Cardiac fibroblast (primary cell): ENCODE results near the gene FBXO9.

Experiments
- DNase-seq, 2 donors: peaks; one replicate each; pipeline versions ENCODE4 v3.0.0 to v3.0.0-alpha.2; 2010; ENCODE audit warnings: low read depth in 2 of 2
- H3K4me3 ChIP-seq, 2 donors: replicated peaks in 1 of 2; 1 replicate in 1 of 2; 2 replicates in 1 of 2; pipeline ENCODE4 v1.5.1; 2011; ENCODE audit warnings: low read depth in 2 of 2, low read length in 2 of 2, mild to moderate bottlenecking in 2 of 2, moderate library complexity in 1 of 2
- TF ChIP-seq, protein P1 (sequence below): IDR thresholded peaks from one replicate; pipeline ENCODE4 v1.5.1; 2011; ENCODE audit warnings: low read depth, mild to moderate bottlenecking, low read length, inconsistent platforms

Gene FBXO9

DNA sequence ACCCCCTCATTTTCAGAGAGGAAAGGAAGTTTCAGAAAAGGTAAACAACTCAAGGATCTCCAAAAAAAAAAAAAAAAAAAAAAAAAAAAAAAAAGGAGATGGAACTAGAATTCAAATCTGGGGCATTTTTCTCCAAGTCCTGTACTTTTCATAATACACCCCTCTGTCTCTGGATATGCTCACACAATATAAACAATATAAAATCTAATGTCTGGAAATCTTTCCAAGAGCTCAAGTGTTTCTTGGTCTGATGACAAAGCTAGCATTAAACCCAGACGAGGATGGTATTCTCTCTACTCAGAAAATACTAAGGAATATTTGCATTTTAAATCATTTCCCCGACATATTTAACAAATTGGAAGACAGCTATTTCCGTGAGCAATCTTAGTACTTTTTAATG is 77.6 kb downstream of the FBXO9 start:
- DNase-seq, result no peak
- no peak overlapping the region for H3K4me3 ChIP-seq
- TF ChIP-seq, protein P1, sequence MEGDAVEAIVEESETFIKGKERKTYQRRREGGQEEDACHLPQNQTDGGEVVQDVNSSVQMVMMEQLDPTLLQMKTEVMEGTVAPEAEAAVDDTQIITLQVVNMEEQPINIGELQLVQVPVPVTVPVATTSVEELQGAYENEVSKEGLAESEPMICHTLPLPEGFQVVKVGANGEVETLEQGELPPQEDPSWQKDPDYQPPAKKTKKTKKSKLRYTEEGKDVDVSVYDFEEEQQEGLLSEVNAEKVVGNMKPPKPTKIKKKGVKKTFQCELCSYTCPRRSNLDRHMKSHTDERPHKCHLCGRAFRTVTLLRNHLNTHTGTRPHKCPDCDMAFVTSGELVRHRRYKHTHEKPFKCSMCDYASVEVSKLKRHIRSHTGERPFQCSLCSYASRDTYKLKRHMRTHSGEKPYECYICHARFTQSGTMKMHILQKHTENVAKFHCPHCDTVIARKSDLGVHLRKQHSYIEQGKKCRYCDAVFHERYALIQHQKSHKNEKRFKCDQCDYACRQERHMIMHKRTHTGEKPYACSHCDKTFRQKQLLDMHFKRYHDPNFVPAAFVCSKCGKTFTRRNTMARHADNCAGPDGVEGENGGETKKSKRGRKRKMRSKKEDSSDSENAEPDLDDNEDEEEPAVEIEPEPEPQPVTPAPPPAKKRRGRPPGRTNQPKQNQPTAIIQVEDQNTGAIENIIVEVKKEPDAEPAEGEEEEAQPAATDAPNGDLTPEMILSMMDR, result no peak

DNA sequence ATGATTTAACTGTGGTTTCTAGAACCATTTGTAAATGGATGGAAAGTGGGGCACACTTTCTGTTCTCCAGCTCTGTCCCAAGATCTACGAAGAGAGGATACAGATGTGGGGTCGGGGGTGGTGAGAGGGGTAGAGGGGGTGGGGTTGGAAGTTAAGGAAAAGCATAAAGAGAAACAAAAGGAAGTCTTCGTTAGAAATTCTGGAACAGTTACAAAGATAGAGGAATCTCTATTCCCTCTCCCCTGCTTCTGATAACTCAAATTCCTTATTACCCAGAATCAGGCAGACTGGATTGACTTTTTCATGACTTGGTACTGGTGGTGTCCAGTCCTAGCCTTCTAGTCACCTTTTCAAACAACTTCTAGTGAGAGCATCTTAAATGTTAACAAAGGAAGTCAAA is 78.5 kb downstream of the FBXO9 start:
- TF ChIP-seq, protein P1, result no peak
- H3K4me3 ChIP-seq, result no peak overlapping the region
- no peak for DNase-seq

DNA sequence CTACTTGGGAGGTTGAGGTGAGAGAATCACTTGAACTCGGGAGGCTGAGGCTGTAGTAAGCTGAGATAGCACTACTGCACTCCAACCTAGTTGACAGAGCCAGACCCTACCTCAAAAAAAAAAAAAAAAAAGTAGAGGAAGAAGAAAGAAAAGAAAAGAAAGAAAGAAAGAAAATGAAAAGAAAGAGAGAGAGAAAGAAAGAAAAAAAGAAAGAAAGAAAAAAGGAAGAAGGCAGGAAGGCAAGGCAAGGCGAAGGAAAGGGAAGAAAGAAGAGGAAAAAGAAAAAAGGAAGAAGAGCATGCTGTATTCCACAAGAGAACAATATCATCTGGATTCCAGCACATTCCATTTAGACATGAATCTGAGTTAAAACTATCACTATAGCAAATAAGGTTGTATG is 79.6 kb downstream of the FBXO9 start:
- DNase-seq, result no peak
- H3K4me3 ChIP-seq, result no peak overlapping the region
- TF ChIP-seq, protein P1, result no peak

DNA sequence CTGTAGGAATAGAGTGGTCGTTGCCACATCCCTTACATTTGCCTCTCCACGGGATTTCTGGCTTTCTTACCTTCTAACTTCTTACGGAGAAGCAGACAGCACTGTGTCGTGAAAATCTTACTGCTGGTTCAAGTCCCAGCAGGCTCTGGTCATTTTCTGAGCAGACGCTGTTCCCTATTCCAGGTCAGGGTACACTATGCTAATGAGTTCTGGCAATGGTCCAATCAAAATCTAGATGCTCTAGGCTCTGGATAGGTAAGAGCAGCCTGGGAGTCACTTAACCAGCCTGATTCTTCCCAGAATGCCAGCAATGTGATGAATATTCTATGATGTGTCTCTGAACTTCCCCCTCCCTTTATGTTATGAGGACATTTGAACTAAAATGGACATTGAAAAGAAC is 83.5 kb downstream of the FBXO9 start, which contains the start of gene GCM1:
TSS of gene GCM1 (minus strand) at position 158 of the 400 bp plus-strand sequence. CDS start 3,209 bp downstream, outside the sequence.
- no peak for DNase-seq
- TF ChIP-seq, protein P1, result no peak
- no peak within 1 kb of the TSS for H3K4me3 ChIP-seq
